Stimulated activated CD8-positive, alpha-beta memory T cell treated with anti-CD3 and anti-CD28 coated beads, Interleukin-12 subunit alpha, Interleukin-12 subunit beta, amount 100 ng/mL, for 24 hours (primary cell): Measurements from ENCODE around the gene TTC39A.

Source experiments
- DNase-seq: peaks from one replicate; pipeline ENCODE4 v3.0.0-alpha.2; 2020; ENCODE audit errors: extremely low read depth

TTC39A gene

DNA sequence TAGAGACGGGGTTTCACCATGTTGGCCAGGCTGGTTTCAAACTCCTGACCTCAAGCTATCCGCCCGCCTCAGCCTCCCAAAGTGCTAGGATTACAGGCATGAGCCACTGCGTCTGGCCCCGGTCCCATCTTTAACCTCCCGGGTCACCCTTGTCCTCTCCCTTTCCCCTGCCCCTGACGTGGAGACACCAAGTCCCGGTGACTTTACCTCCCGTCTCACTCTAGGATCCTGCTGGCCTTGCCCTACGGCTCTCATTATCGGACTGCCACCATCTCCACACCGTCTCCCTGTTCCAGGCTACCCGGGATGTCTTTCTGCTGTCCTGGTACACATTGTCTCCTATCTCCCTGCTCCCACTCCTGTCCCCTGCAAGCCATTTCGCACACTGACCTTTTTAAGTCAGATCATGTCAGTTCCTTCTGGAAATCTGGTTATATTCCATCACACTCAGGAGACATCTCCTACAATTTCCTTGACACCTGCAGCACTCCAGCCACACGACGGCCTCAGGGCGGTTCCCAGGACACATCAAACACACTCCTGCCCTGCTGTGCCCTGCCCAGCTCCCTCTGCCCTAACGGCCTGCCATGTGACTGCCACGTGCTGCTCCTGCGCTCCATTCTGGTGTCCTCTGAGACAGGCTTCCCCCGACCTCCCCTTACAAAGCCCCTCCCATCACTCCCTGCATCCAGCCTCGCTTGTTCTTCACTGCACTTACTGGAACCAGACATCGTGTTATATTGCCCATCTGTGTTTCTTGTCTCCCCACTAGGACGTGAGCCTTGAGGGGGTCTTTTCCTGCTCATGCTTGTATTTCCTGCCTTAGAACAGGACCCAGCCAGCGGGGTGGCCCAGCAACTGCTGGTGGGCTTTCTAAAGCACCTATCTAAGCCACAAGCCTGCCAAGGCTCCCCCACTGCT, 32.7 kb downstream of the TTC39A start:
- no peak for DNase-seq

- peak; percentile 41 for DNase-seq
Observed at GRCh38 chr1:51296383-51297357, 33.7 kb downstream of the TTC39A start.

DNA sequence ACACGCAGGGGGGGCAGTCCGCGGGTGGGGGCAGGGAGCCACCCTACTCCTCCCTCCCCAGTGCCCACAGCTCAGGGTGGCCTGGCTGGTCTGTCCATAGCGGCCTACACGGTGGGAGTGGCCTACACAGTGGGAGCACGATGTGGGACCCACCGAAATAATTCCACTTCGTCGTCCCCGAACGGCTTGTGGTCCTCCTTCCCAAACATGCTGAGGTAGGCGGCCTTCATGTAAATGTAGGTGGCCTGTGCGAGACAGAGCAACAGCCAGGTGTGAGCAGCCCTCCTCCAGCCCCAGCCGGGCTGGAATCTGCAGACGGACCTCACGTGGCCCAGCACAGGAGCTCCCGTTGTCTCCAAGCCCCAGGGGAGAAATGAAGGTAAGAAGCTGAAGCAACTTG, 34.4 kb downstream of the TTC39A start:
- DNase-seq: no peak

- no peak for DNase-seq
Observed at GRCh38 chr1:51294566-51295184, 35.7 kb downstream of the TTC39A start.

- no peak for DNase-seq
Observed at GRCh38 chr1:51293898-51294515, 36.4 kb downstream of the TTC39A start.

DNA sequence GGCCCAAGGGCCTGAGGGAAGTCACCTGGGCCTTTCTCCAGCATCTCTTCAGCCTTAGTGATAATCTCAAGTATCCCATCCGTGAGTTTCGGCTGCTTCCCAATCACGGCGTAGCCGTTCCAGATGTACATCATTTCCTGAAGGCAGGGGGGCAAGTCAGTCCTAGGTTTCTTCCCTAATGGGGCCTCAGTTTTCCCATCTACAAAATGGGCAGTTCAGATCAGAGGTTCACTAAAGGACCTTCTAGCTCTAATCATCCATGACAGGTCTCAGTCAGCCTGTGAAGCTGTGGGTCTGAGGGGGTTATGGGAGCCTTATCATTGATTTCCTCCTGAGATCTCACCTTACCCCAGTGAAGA, 39.9 kb downstream of the TTC39A start:
- DNase-seq: no peak

GRCh38 chr1:51289676-51290488, 40.5 kb downstream of the TTC39A start:
- DNase-seq: no peak

- DNase-seq: no peak
Observed at GRCh38 chr1:51288578-51288977, 41.8 kb downstream of the TTC39A start.

DNA sequence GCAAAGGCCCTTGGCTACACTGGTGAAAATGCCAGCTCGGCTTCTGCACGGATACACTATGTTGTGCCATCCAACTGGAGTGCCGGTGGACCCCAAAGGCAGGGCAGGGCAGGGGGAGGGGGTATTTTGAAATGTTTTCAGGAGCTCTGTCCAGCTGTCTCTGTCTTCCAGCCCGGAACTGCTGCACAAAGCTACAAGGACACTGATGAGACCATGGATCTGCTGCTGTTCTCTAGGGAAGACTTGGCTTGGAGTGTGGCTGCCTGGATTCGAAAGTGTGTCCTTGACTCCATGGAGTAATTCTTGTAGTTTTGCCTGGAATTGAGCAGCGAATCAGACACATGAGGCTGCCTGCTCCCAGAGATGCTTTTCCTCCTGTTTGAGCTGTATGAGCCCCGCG, 42.4 kb downstream of the TTC39A start:
- DNase-seq: no peak

- no peak for DNase-seq
Observed at GRCh38 chr1:51285055-51285454, 45.3 kb downstream of the TTC39A start.

- no peak for DNase-seq
Observed at GRCh38 chr1:51284487-51284954, 45.8 kb downstream of the TTC39A start.

GRCh38 chr1:51283979-51284378, 46.4 kb downstream of the TTC39A start:
- no peak for DNase-seq

- DNase-seq: no peak
Observed at GRCh38 chr1:51282605-51283004, 47.8 kb downstream of the TTC39A start.

GRCh38 chr1:51281807-51282206, 48.6 kb downstream of the TTC39A start:
- DNase-seq: no peak

DNA sequence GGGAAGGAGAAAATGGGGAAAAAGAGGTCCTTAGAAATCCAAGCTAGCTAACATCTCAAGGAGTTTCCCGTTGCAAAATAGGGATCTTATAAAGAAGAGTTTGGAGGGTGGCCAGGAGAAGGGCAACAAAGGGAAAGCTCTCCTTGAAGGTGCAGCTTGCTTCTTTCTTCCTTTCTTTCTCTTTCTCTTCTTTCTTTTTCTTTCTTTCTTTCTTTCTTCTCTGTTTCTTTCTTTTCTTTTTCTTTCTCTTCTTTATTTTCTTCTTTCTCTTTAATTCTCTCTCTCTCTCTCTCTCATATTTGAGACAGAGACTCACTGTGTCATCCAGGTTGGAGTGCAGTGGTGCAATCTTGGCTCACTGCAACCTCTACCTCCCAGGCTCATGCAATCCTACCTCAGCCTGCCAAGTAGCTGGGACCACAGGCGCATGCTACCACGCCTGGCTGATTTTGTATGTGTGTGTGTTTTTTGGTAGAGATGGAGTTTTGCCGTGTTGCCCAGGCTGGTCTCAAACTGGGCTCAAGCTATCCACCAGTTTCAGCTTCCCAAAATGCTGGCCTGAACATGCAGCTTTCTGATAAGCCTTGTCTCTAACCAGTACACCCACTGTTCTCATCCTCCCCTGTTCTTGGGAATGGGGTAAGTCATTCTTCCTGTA, 49.9 kb downstream of the TTC39A start:
- DNase-seq: no peak

- no peak for DNase-seq
Observed at GRCh38 chr1:51276286-51276685, 54.1 kb downstream of the TTC39A start.

DNA sequence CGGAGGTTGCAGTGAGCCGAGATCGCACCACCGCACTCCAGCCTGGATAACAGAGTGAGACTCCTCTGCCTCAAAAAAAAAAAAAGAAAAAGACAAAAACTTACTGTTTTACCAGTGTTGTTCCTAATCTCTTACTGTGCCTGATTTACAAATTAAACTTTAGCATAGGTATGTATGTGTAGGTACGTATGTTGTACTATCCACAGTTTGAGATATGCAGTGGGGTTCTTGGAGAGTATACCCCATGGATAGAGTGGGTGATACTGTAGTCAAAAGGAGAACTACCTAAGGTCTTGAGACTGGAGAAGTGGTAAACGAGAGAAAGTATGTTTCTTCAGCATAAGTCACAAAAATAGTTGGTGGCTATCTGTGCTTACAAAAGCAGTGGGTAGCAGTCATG, 55.7 kb downstream of the TTC39A start:
- no peak for DNase-seq

DNA sequence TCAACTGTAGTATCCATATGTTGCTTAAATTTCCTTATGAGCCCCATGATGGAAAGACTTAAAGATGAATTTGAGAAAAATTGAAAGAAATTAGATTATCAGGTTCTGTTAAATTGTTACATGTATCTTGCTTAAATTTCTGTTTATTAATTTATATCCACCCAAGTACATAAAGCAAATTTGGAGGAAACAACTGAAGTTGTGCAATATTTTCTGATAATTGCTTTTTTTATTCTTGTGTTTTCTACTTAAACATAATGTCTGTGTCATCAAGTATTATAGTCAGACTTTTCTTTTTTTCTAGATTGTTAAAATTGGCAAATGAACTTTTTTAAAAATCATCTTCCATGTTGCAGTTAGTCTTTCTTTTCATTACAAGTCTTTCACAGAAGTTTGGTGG, 57.4 kb downstream of the TTC39A start:
- DNase-seq: no peak

GRCh38 chr1:51270751-51271150, 59.6 kb downstream of the TTC39A start:
- no peak for DNase-seq

GRCh38 chr1:51268634-51269033, 61.7 kb downstream of the TTC39A start:
- DNase-seq: no peak
